SK-MEL-5 (cell line): ENCODE measurements around the gene C17orf67. TPM values are rescaled to one million over a fixed set of nuclear protein-coding genes. Genes with fewer than 3 reads are reported as not detected.
A peak's percentile ranks its signal among the peaks of the same experiment; 100 is the strongest.

ENCODE experiments used
- DNase-seq: peaks from one replicate; pipeline ENCODE4 v3.0.0-alpha.2; 2016; ENCODE audit warnings: low read depth, low spot score
- in situ Hi-C: cut with HindIII; loops from 2 replicates; pipeline ENCODE4 v1.10.0; 2016; ENCODE audit warnings: low sequenced_read_pairs, high pct_unique_total_duplicates, low pct_unique_long_range_greater_than_20kb
- total RNA-seq: library from RNA; depleted of rRNA; stranded (reverse); fragments of >200 nt; shearing (Covaris generic); gene quantifications from 2 replicates; pipeline ENCODE4 v1.2.3, GENCODE V29; 2014

The C17orf67 gene
- total RNA-seq, 1 experiment from 2014 or later: 1.1 TPM

DNA sequence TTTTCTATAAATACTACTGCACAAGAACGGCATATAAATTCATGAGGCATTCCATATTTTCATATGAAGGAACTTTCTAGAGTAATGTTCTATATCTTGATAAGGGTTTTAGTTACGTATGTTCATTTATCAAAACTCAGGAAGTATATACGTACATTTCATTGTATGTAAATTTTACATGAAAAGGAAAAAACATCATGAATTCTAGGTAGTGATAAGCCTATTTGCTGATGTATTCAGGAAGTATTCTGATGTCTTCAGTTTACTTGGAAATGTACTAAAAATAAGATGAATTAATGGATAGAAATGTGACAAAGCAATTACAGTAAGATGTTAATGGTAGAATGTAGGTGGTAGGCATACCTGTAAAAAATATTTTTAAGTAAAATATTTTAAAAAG lies 5.0 kb upstream of the C17orf67 start:
- in situ Hi-C loops: no loop called here
- DNase-seq: no peak

DNA sequence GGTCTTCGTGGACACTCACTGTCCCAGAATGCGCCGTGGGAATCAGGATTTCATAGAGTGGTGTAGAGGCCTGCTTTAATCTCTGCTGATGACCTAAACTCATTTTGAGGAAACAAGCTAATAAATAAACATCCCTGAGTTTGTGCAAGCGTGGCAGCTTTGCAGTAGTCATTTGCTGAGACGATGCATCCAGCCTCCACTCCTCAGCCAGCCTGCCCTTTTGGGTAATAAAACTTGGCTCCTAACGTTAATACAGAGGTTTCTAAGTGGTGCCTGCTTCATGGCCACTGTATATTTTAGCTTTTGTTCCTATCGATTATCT lies 1.5 kb upstream of the C17orf67 start:
- in situ Hi-C loops: no loop called here

DNA sequence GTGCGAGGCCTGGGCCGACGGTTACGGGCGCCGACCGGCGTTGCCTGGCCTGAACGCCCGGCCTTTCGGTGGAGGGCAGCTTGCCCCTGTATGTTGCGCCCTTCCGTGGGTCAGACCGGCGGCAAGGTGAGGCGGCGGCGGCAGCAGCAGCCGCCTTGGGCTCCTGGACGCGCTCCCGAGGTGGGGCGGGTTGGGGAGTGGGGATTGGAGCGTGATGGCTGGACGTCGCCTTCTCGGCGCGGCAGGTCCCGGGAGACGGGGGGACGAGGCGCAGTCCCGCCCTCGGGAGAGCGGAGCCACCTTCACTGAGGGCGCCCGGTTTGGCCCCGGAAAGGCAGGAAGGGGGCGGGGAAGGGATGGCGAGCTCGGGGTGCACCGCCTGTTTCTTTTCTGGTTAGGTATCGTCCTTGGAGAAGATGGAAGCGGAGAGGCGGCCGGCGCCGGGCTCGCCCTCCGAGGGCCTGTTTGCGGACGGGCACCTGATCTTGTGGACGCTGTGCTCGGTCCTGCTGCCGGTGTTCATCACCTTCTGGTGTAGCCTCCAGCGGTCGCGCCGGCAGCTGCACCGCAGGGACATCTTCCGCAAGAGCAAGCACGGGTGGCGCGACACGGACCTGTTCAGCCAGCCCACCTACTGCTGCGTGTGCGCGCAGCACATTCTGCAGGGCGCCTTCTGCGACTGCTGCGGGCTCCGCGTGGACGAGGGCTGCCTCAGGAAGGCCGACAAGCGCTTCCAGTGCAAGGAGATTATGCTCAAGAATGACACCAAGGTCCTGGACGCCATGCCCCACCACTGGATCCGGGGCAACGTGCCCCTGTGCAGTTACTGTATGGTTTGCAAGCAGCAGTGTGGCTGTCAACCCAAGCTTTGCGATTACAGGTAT lies 902 bp upstream of the C17orf67 start:
- DNase-seq: no peak
- in situ Hi-C loops: no loop called here

More for the DNA sequence above, 1.5 kb upstream of the C17orf67 start:
- no peak for DNase-seq

DNA sequence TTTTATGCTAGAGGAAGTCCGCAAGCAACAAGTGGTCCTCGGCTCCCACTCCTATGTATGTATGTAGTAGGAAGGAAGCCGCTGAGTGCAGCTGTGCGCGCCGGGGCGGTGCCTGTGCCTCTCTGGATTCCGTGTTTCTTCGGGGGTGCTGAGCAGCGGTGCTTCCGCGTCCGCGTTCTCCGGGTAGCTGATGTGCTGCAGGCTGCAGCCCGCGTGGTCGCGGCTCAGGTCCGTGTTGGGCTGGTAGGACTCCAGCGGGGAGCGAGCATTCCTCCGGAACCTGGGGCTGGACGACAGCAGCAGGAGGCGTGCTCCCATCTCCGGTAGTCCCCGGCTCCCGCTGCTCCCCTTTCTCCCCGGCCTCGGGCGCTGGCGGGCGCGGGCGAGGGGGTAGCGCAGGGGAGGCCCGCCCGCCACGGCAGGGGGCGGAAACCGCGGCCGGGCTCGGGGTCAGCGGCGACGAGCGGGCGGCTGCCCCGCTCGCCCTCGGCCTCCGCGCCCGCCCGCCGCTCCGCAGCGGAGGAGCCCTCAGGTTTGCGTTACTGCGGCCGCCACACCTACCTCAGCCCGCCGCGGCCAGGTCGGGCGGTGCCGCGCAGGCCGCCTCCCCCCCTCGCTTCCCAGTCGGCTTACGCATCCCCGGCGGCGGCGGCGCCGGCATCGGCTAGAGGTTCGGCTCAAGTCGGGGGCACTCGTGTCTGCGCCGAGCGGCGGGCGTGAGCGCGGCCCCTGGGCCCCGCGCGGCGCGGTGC lies 487 bp downstream of the C17orf67 start:
- in situ Hi-C loops: no loop called here
- DNase-seq: peak; percentile 34

DNA sequence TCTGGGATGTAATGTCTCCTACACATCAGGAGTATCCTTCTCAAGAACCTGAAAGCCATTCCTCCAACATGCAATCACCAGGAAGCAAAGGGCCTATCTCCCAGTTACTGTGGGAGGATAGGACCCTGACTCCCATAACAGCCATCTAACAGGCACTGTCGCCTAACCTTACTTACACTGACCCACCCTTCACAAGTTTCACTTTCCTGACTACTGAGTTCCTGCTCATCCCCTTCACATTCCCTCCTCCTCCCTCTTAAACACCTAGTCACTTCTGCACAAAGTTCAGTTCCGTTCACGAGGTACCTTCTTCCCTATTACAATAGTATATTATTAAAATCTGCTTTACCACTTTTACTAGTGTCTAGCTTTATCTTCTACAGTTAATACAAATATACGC lies 1.3 kb downstream of the C17orf67 start:
- in situ Hi-C loops: no loop called here
- DNase-seq: no peak

DNA sequence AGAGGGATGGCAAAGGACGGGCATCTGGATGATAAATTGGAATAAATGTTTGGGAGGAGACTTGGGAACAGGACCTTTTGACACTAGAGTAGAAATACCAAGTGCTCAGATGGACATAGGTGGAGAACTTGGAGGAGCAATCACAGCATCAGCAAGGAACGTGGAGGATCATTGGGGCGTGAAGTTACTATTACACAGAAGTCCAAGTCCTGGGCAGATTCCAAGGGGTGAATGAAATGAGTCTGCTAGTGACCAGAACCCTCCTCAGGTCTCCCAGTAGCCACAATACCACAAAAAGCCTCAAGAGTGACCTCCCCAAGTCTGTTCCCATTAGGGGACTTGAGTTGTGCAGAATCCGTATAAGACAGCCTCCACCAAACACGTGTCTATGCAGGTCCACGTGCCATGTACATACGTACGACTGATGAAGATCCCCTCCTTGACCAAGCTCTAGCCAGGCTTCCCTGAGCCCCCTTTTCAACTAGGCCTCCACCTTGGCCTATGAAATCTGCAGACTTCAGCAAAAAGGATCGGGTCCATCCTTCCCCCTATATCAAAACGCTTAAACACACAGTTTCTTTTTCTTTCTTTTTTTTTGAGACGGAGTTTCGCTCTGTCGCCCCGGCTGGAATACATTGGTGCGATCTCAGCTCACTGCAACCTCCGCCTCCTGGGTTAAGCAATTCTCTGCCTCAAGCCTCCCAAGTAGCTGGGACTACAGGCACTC lies 2.2 kb downstream of the C17orf67 start:
- in situ Hi-C loops: no loop called here

DNA sequence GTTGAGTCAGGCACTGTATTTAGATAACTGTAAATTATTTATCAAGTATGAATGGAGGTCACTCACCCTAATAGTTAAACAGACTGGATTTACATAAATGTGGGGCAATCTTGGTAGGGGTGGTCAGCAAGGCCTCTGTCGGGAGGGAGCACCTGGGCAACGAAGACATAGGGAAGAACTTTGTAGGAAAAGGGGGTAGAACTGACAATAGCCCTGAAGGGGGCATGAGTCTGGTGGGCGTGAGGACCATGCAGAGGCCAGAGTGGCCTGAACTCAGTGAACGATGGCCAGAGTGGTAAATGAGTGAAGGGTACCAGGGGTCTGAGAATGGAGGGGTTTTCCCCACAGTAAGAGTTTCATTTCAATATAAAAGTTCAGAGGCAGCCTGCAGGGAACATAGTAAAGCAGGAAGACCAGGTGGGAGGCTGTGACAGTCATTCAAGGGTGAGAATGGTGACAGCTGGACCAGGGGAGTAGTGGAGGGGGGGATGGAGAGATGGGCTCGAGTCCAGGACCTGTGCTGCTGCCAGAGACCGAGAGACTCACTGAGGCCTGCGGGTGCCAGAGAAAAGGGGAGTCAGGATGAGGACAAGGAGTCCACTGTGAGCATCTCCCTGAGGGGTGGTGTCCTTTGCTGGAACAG lies 2.9 kb downstream of the C17orf67 start:
- no peak for DNase-seq
- in situ Hi-C loops: no loop called here

More for the DNA sequence above, 2.2 kb downstream of the C17orf67 start:
- DNase-seq: no peak

DNA sequence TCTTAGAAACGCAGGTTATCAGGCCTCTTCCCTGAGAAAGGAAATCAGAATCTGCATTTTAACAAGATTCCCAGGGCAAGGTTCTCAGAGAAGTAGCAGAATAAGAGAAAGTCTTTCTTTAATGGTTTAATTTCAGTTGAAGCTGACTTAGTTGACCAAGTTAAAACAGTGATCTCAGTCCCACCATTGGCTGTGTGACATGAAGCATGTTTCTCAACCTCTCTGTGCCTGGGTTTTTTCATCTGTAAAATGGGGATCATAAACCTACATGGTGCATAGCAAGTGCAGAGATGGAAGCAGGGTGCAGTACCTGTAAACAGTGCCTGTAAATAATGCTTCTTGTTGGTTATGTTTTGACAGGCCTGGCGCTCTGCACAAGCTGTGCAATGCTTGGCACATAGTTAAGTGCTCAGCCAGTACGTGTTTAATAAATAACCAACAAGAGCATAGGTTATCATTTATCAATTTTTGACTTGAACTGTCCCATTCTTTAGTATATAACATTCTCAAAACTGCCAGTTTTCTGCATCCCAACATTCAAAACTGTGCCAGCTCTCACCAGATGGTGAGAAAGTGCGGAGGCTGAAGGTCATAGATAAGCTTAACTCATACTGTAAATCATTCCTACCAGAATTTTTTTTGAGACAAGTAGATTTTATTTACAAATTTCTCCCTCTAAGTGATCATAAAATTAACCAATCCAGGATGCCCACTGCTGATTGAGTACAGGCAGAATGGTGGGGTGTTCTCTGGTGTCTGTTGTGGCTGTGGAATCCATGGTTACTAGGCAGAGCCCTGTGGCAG lies 6.9 kb downstream of the C17orf67 start:
- DNase-seq: no peak
- in situ Hi-C loops: no loop called here

DNA sequence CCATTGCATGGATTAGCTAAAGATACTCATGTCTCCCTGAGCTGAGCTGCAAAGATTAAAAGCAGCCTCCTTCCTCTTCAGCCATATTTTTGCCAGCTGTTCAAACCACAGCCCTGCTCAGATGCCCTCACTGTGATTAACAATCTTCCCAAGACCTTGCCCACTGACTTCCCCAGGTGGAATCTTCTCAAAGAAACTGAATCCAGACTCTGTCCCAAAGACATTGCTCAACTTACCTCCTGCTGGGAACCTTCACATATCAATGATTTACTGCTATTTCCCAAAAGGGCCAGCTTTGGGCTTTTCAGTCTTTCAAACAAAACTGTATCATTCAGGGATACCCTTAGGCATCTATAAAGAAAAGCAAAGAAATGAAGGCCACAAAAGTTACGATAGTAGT lies 9.2 kb downstream of the C17orf67 start:
- in situ Hi-C loops: no loop called here

DNA sequence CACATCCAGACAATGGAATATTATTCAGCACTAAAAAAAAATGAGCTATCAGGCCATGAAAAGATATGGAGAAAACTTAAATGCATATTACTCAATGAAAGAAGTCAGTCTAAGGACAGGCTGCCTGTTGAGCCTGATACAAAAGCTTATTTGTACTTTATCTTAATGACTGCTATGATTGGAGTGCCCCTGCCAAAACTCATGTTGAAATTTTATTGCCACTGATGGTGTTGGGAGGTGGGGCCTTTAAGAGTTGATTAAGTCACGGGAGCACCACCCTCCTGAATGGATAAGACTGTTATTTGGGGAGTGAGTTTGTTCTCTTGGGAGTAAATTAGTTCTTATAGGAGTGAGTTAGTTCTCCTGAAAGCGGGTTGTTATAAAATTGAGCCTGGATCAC lies 9.9 kb downstream of the C17orf67 start:
- in situ Hi-C loops: no loop called here
- peak; percentile 94 for DNase-seq

More for the DNA sequence above, 9.2 kb downstream of the C17orf67 start:
- DNase-seq: peak; percentile 91

DNA sequence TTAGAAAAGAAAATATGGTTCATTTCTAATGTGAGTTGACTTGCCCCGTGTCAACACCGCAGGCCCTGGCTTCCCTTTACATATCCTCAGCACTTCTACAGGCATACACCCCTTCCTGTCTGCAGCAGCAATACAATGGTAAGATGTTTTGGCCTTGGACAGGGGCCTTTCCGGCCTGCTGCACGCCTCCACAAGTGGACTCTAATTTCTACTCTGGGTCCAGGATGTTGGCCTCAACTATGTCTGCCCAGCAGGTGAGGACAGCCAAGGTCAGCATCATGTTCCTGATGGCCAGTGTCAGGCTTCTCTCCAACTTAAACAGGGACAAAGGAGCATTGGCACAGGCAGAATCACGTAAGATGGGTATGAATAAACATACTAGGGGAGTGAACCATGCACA lies 11.0 kb downstream of the C17orf67 start:
- in situ Hi-C loops: no loop called here
- no peak for DNase-seq

DNA sequence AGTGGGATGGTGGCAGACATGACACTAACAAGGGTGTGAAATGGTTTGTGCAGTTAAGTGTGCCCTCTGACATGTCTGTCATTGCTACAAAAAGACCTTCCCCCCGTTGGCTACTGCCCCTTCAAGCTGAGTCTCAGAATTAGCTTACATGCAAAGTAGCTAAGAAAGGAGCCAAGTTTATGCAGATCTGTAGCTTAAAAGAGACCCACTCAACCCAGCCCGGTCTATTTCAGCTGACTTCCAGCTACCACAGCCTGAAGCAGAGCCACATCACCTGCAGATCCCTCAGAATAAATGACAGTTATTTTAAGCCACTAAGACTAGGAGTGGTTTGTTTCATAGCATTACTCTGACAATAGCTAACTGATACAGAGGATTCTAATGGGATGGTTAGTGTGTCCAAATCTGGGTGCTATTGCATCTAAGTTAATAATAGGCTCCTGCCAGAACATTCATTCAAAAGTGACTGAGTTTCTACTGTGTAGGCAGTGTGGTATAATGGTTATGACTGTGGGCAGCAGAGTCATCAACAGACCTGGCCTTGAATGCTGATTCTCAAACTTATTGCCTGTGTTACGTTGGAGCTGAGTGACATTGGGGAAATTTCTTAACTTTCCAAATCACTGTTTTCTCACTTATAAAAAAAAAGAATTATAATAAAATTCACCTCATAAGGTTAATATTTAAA lies 11.7 kb downstream of the C17orf67 start:
- in situ Hi-C loops: no loop called here
- no peak for DNase-seq

DNA sequence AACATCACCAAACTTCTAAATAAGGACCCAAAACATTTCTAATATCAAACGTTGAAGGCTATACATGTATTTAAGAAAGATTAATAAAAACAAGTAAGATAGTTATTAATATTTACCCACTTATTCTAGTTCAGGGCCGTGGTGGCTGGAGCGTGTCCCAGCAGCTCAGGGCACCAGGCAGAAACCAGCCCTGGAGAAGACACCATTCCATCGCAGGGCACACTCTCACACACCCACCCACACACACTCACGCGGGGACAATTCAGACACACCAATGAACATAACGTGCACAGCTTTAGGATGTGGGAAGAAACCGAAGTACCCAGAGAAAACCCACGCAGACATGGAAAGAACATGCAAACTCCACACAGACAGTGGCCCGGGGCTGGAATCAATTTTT lies 13.5 kb downstream of the C17orf67 start:
- in situ Hi-C loops: no loop called here

DNA sequence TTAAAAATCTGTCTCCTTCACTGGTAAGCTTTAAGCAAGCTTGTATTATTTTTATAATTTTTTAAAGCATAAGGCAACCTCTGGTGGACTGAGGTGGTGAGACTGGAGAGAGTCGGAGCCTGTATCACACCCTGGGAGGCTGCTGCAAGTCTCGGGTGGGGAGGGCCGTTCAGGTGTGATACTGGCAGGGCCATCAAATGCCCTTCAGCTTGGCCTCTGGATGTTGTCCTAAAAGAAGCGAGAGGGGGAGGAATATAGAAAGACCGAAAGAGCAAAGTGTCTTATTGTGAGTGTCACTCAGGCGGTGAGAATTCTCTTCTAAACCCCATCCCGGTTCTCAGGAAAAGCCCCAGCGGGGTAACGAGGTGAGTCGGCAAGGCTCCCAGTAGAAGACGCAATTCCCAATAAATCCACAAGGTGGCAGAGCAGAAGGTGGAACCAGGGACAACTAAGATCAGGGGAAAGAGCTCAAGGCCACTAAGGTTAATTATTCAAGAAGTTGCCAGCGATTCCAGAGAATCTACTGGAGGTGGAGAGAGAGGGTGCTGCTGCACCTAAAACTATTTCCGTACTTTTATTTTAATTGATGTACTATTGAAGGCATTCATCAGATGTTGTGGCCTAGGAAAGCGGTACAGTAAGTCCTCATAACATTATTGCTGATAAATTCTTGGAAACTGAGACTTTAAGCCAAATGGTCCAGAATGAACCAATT lies 14.1 kb downstream of the C17orf67 start:
- in situ Hi-C loops: no loop called here
- DNase-seq: peak; percentile 88

More for the DNA sequence above, 13.5 kb downstream of the C17orf67 start:
- DNase-seq: no peak

DNA sequence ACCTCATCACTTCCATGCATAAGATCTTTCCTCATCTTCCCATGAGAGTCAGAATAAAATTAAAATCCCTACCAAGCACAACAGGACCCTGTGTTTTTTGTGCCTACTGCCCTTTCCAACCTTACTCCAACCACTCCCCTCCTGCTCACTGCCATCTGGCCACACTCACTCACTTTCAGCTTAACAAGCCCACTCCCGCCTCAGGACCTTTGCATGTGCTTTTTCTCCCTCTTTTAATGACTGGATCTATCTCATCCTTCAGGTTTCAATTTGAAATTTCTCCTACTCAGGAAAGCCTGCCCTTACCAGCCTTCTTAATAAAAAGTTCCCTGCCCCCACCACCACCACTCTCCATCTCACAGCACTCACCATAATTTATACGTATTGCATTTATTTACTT lies 14.7 kb downstream of the C17orf67 start:
- no peak for DNase-seq
- in situ Hi-C loops: no loop called here

DNA sequence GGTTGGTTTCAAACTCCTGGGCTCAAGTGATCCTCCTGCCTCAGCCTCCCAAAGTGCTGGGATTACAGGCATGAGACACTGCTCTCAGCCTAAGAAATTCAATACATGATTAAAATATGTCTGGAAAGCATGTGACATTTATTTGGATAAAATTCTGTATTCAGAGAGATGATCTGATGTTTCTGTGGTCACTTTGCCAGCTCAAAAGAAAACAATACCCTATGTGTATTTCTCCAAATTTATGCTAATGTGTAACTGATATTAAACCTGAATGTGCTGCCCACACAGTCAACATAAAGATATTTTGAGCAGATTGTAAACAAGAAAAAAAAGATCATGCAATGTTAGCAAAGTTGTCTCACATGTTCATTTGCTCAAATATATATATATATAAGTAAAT lies 16.7 kb downstream of the C17orf67 start:
- peak; percentile 59 for DNase-seq
- in situ Hi-C loops: no loop called here
